ENCODE measurements around the gene HACL1. TPM values are rescaled to one million over a fixed set of nuclear protein-coding genes. Genes with fewer than 3 reads are reported as not detected.
"Not testable (repeated sequence)": the region's sequence is repeated elsewhere in the genome, so short reads cannot be mapped to it uniquely, and the experiment has no call there.

The HACL1 gene
- total RNA-seq, 1 experiment from 2014 or later = 20.5 TPM

GRCh38 chr3:15606434-15606891 is 5.1 kb upstream of the HACL1 start:
- intact Hi-C loops (cut with micrococcal nuclease) = no loop called here
- no peaks in the 10 kb centered on the region for H3K27me3 ChIP-seq (ENCODE audit: insufficient read depth, low read length)
- H3K79me2 ChIP-seq (ENCODE audit: insufficient read depth, low read length) = no peaks in the 10 kb centered on the region
- CTCF ChIA-PET = no interaction called here
- BruUV-seq (replicated peaks) = no TSS peak
- no peak overlapping the region for H3K9ac ChIP-seq (ENCODE audit: low read length)
- ATAC-seq = no peak
- no peaks in the 10 kb centered on the region for H3K9me2 ChIP-seq (ENCODE audit: insufficient read depth)
- no peaks in the 10 kb centered on the region for H4K20me1 ChIP-seq (ENCODE audit: insufficient read depth)
- no peak overlapping the region for H3K27ac ChIP-seq (ENCODE audit: low read depth, low read length)
- DNase-seq (ENCODE audit: low read depth, low spot score) = no peak
- H3K36me3 ChIP-seq (ENCODE audit: control insufficient read depth in 1 of 2, insufficient read depth in 2 of 2, low read length in 2 of 2) = no peaks in the 10 kb centered on the region
- no peak overlapping the region for H2AFZ ChIP-seq (ENCODE audit: low read depth, low read length, poor library complexity, severe bottlenecking)
- no peak overlapping the region for H3K4me3 ChIP-seq (replicated peaks in 1 of 2; ENCODE audit: low read depth in 1 of 2, low read length in 2 of 2)
- no peak overlapping the region for H3K4me2 ChIP-seq (ENCODE audit: low read length)
- peaks cover 0 to 13% of the 10 kb centered on the region in 2 experiments; a peak in 3 of 4 replicates for H3K4me1 ChIP-seq (ENCODE audit: control insufficient read depth in 1 of 2, insufficient read depth in 2 of 2, low read length in 2 of 2)
- POLR2A ChIA-PET = interaction anchor here (0.6 to 0.7 kb wide), 2 partner anchors 24 to 244 kb away, joined by 3 read pairs; no protein-coding TSS in a partner anchor
- RAD21 ChIA-PET (ENCODE audit: low non-redundant PET in 1 of 2, low total read pairs in 2 of 2, uncharacterized antibody in 2 of 2, unreplicated experiment in 2 of 2) = no interaction called here
- H3K9me3 ChIP-seq (ENCODE audit: control insufficient read depth in 1 of 2, insufficient read depth in 1 of 2, low read depth in 1 of 2, low read length in 2 of 2) = no peaks in the 10 kb centered on the region; a peak in 1 of 4 replicates
- TF ChIP-seq YY1 (IDR thresholded peaks at IDR 0.05; ENCODE audit: extremely low read depth, insufficient replicate concordance, low read depth, low read length) (no peak), ZFX (IDR thresholded peaks at IDR 0.05) (no peak), TCF7L2 (IDR thresholded peaks at IDR 0.05; ENCODE audit: borderline replicate concordance, extremely low read depth, insufficient read depth, insufficient read length) (no peak), FOSL1 (IDR thresholded peaks at IDR 0.05; ENCODE audit: low read depth) (no peak), POLR2AphosphoS5 (IDR thresholded peaks at IDR 0.05; ENCODE audit: low read depth, low read length) (no peak), JUND (IDR thresholded peaks at IDR 0.05) (no peak), CBX3 (IDR thresholded peaks at IDR 0.05; ENCODE audit: low read depth) (no peak), ZNF274 (IDR thresholded peaks at IDR 0.05; ENCODE audit: low read depth, low read length) (no peak), RAD21 (IDR thresholded peaks at IDR 0.05; ENCODE audit: low read depth) (no peak), SIN3A (IDR thresholded peaks at IDR 0.05; ENCODE audit: low read depth) (no peak), ATF3 (IDR thresholded peaks at IDR 0.05) (no peak)

GRCh38 chr3:15604584-15604983 is 3.2 kb upstream of the HACL1 start:
- H3K4me2 ChIP-seq (ENCODE audit: low read length); CTCF ChIA-PET; H3K27me3 ChIP-seq (ENCODE audit: insufficient read depth, low read length); H4K20me1 ChIP-seq (ENCODE audit: insufficient read depth); H3K4me3 ChIP-seq (replicated peaks in 1 of 2; ENCODE audit: low read depth in 1 of 2, low read length in 2 of 2); H3K9ac ChIP-seq (ENCODE audit: low read length); POLR2A ChIA-PET; ATAC-seq; DNase-seq (ENCODE audit: low read depth, low spot score); H3K27ac ChIP-seq (ENCODE audit: low read depth, low read length); H3K36me3 ChIP-seq (ENCODE audit: control insufficient read depth in 1 of 2, insufficient read depth in 2 of 2, low read length in 2 of 2); BruUV-seq (replicated peaks); H3K9me2 ChIP-seq (ENCODE audit: insufficient read depth); H3K9me3 ChIP-seq (ENCODE audit: control insufficient read depth in 1 of 2, insufficient read depth in 1 of 2, low read depth in 1 of 2, low read length in 2 of 2); H2AFZ ChIP-seq (ENCODE audit: low read depth, low read length, poor library complexity, severe bottlenecking); RAD21 ChIA-PET (ENCODE audit: low non-redundant PET in 1 of 2, low total read pairs in 2 of 2, uncharacterized antibody in 2 of 2, unreplicated experiment in 2 of 2); intact Hi-C loops (cut with micrococcal nuclease): not testable (repeated sequence)
- Histone ChIP-seq H3K4me1 (ENCODE audit: control insufficient read depth in 1 of 2, insufficient read depth in 2 of 2, low read length in 2 of 2) (peaks cover 6 to 18% of the 10 kb centered on the region in 2 experiments), H3K79me2 (ENCODE audit: insufficient read depth, low read length) (peaks cover 15% of the 10 kb centered on the region)

GRCh38 chr3:15602816-15603215 is 1.4 kb upstream of the HACL1 start:
- Histone ChIP-seq H3K79me2 (ENCODE audit: insufficient read depth, low read length) (peaks cover 17% of the 10 kb centered on the region), H3K36me3 (ENCODE audit: control insufficient read depth in 1 of 2, insufficient read depth in 2 of 2, low read length in 2 of 2) (peaks cover 8 to 11% of the 10 kb centered on the region in 2 experiments; a peak in 3 of 4 replicates), H3K4me2 (ENCODE audit: low read length) (peak overlapping the region; percentile 91), H3K4me3 (replicated peaks in 1 of 2; ENCODE audit: low read depth in 1 of 2, low read length in 2 of 2) (peak overlapping the region; percentile 81 to 88), H3K4me1 (ENCODE audit: control insufficient read depth in 1 of 2, insufficient read depth in 2 of 2, low read length in 2 of 2) (peaks cover 6 to 18% of the 10 kb centered on the region in 2 experiments), H3K9ac (ENCODE audit: low read length) (peak overlapping the region; percentile 75; the same call in 1 of the 2 replicates)
- DNase-seq (ENCODE audit: low read depth, low spot score); POLR2A ChIA-PET; H3K27ac ChIP-seq (ENCODE audit: low read depth, low read length); H3K9me3 ChIP-seq (ENCODE audit: control insufficient read depth in 1 of 2, insufficient read depth in 1 of 2, low read depth in 1 of 2, low read length in 2 of 2); intact Hi-C loops (cut with micrococcal nuclease); RAD21 ChIA-PET (ENCODE audit: low non-redundant PET in 1 of 2, low total read pairs in 2 of 2, uncharacterized antibody in 2 of 2, unreplicated experiment in 2 of 2); H4K20me1 ChIP-seq (ENCODE audit: insufficient read depth); H2AFZ ChIP-seq (ENCODE audit: low read depth, low read length, poor library complexity, severe bottlenecking); CTCF ChIA-PET; H3K27me3 ChIP-seq (ENCODE audit: insufficient read depth, low read length); ATAC-seq; BruUV-seq (replicated peaks); H3K9me2 ChIP-seq (ENCODE audit: insufficient read depth): not testable (repeated sequence)
